MM.1S (cell line): ENCODE measurements around the gene RASL12.

ENCODE experiments used
- DNase-seq: peaks from one replicate; pipeline ENCODE4 v3.0.0-alpha.2; 2015
- H2AFZ ChIP-seq: fragments of 300-600 bp; sonication (generic); 2 replicates; pipeline ENCODE4 v1.6.0; 2016; ENCODE audit warnings: antibody characterized with exemption, low read length
- H3F3A ChIP-seq: fragments of 300-600 bp; sonication (generic); 2 replicates; pipeline ENCODE4 v1.6.1; 2016; ENCODE audit warnings: mild to moderate bottlenecking, antibody characterized with exemption, low read length, moderate library complexity, mixed read lengths; ENCODE audit not compliant: insufficient read depth
- H3K27ac ChIP-seq: fragments of 300-600 bp; sonication (generic); 2 replicates; pipeline ENCODE4 v1.5.1; 2016; ENCODE audit warnings: mild to moderate bottlenecking, low read length
- H3K27me3 ChIP-seq: fragments of 300-600 bp; sonication (generic); replicated peaks from 2 replicates; pipeline ENCODE4 v1.6.0; 2016; ENCODE audit warnings: low read length; ENCODE audit not compliant: insufficient read depth
- H3K36me3 ChIP-seq: fragments of 300-600 bp; sonication (generic); replicated peaks from 2 replicates; pipeline ENCODE4 v1.6.1; 2016; ENCODE audit warnings: mild to moderate bottlenecking, low read length, mixed read lengths; ENCODE audit not compliant: insufficient read depth
- H3K4me1 ChIP-seq: fragments of 300-600 bp; sonication (generic); 2 replicates; pipeline ENCODE4 v1.6.1; 2016; ENCODE audit warnings: low read length, mixed read lengths
- H3K4me2 ChIP-seq: fragments of 300-600 bp; sonication (generic); 2 replicates; pipeline ENCODE4 v1.6.0; 2016; ENCODE audit warnings: low read depth, low read length
- H3K4me3 ChIP-seq: fragments of 300-600 bp; sonication (generic); 2 replicates; pipeline ENCODE4 v1.5.1; 2016; ENCODE audit warnings: low read length, mixed read lengths
- H3K79me2 ChIP-seq: fragments of 300-600 bp; sonication (generic); 2 replicates; pipeline ENCODE4 v1.6.1; 2016; ENCODE audit warnings: mixed run types, low read length, mixed read lengths
- H3K9ac ChIP-seq: fragments of 300-600 bp; sonication (generic); 2 replicates; pipeline ENCODE4 v1.6.1; 2016; ENCODE audit warnings: low read length, mixed read lengths
- H3K9me2 ChIP-seq: fragments of 300-600 bp; sonication (generic); replicated peaks from 2 replicates; pipeline ENCODE4 v1.6.1; 2016; ENCODE audit warnings: mild to moderate bottlenecking, low read length, mixed read lengths; ENCODE audit not compliant: insufficient read depth
- H3K9me3 ChIP-seq: fragments of 300-600 bp; sonication (generic); replicated peaks from 2 replicates; pipeline ENCODE4 v1.6.1; 2016; ENCODE audit warnings: mild to moderate bottlenecking, low read length, mixed read lengths; ENCODE audit not compliant: insufficient read depth
- H4K20me1 ChIP-seq: fragments of 300-600 bp; sonication (generic); 2 replicates; pipeline ENCODE4 v1.6.1; 2016; ENCODE audit warnings: mild to moderate bottlenecking, low read length, moderate library complexity, mixed read lengths; ENCODE audit not compliant: insufficient read depth
- CTCF ChIP-seq: fragments of 300-600 bp; sonication (generic); IDR thresholded peaks from 2 replicates; pipeline ENCODE4 v1.5.1; 2016; ENCODE audit warnings: antibody characterized with exemption, low read length, mixed read lengths
- EZH2 ChIP-seq: fragments of 300-600 bp; sonication (generic); optimal IDR thresholded peaks from 2 replicates; pipeline ENCODE3; 2017; ENCODE audit warnings: low read depth, mild to moderate bottlenecking, antibody characterized with exemption, low read length, mixed read lengths
- EZH2phosphoT487 ChIP-seq: fragments of 300-600 bp; sonication (generic); IDR thresholded peaks from 2 replicates; pipeline ENCODE4 v1.6.1; 2018; ENCODE audit warnings: antibody characterized with exemption, low read length

The RASL12 gene

GRCh38 chr15:65059369-65059750 lies 8.4 kb downstream of the RASL12 start:
- Histone ChIP-seq H3K4me1 (peaks cover 3% of the 10 kb centered on the region; the same call in 1 of the 2 replicates), H3K27me3 (no peaks in the 10 kb centered on the region), H3K9me3 (no peaks in the 10 kb centered on the region), H3K27ac (no peak overlapping the region), H3K79me2 (no peaks in the 10 kb centered on the region), H2AFZ (no peak overlapping the region), H3K4me3 (no peak overlapping the region), H3K9ac (no peak overlapping the region), H3F3A (no peaks in the 10 kb centered on the region), H3K4me2 (no peak overlapping the region), H3K36me3 (no peaks in the 10 kb centered on the region), H4K20me1 (no peaks in the 10 kb centered on the region), H3K9me2 (no peaks in the 10 kb centered on the region)
- TF ChIP-seq EZH2 (no peak), CTCF (no peak), EZH2phosphoT487 (no peak)
- no peak for DNase-seq

- H2AFZ ChIP-seq = no peak overlapping the region
- H3K9ac ChIP-seq = no peak overlapping the region
- no peak overlapping the region for H3K4me2 ChIP-seq
- H3K27ac ChIP-seq = no peak overlapping the region
- H3K79me2 ChIP-seq = no peaks in the 10 kb centered on the region
- no peaks in the 10 kb centered on the region for H3K27me3 ChIP-seq
- peaks cover 4% of the 10 kb centered on the region for H3F3A ChIP-seq
- H3K4me1 ChIP-seq = peaks cover 10% of the 10 kb centered on the region
- H3K9me3 ChIP-seq = no peaks in the 10 kb centered on the region
- no peak for DNase-seq
- no peak overlapping the region for H3K4me3 ChIP-seq
- H4K20me1 ChIP-seq = no peaks in the 10 kb centered on the region
- no peaks in the 10 kb centered on the region for H3K9me2 ChIP-seq
- H3K36me3 ChIP-seq = no peaks in the 10 kb centered on the region
- TF ChIP-seq EZH2 (no peak), EZH2phosphoT487 (no peak), CTCF (no peak)
Measured at GRCh38 chr15:65058394-65059368, 9.1 kb downstream of the RASL12 start.

- Histone ChIP-seq H3K27ac (no peak overlapping the region), H2AFZ (no peak overlapping the region), H3K4me1 (peaks cover 19% of the 10 kb centered on the region), H4K20me1 (no peaks in the 10 kb centered on the region), H3F3A (peaks cover 15% of the 10 kb centered on the region), H3K36me3 (no peaks in the 10 kb centered on the region), H3K9me2 (no peaks in the 10 kb centered on the region), H3K4me3 (no peak overlapping the region), H3K9ac (no peak overlapping the region), H3K4me2 (no peak overlapping the region), H3K79me2 (no peaks in the 10 kb centered on the region), H3K9me3 (no peaks in the 10 kb centered on the region), H3K27me3 (no peaks in the 10 kb centered on the region)
- no peak for DNase-seq
- TF ChIP-seq CTCF = no peak
- TF ChIP-seq EZH2phosphoT487 = no peak
- TF ChIP-seq EZH2 = no peak
Measured at GRCh38 chr15:65057549-65057940, 10.2 kb downstream of the RASL12 start.
